ENCODE data around the gene TSPAN4. TPM values are rescaled to one million over a fixed set of nuclear protein-coding genes. Genes with fewer than 3 reads are reported as not detected.

TSPAN4 gene
- total and polyA plus RNA-seq, 8 donors: 46.9 to 132 (median 73.8) TPM

GRCh38 chr11:855330-855674 is 12.7 kb downstream of the TSPAN4 start:
- no peak for DNase-seq
- TF ChIP-seq CTCF (IDR thresholded peaks at IDR 0.05): no peak
- peaks cover 0 to 6% of the 10 kb centered on the region in 2 donors for H3K36me3 ChIP-seq
- H3K27ac ChIP-seq: no peak overlapping the region
- intact Hi-C loops (cut with DNase I): no loop called here
- H3K4me1 ChIP-seq: peaks cover 3 to 10% of the 10 kb centered on the region in 2 donors
- no peak for ATAC-seq
- no peaks in the 10 kb centered on the region for H3K9me3 ChIP-seq
- H3K27me3 ChIP-seq: peaks cover 0 to 6% of the 10 kb centered on the region in 2 donors
- no peak overlapping the region for H3K4me3 ChIP-seq

- DNase-seq (no peak), ATAC-seq (no peak)
- Histone ChIP-seq H3K4me1 (peaks cover 3 to 6% of the 10 kb centered on the region in 2 donors), H3K27ac (no peak overlapping the region), H3K9me3 (no peaks in the 10 kb centered on the region), H3K4me3 (no peak overlapping the region), H3K27me3 (peaks cover 0 to under 1% of the 10 kb centered on the region in 2 donors), H3K36me3 (peaks cover 0 to 6% of the 10 kb centered on the region in 2 donors)
- no peak for TF ChIP-seq CTCF (IDR thresholded peaks at IDR 0.05)
- intact Hi-C loops (cut with DNase I): no loop called here
Measured at GRCh38 chr11:855796-856195, 13.1 kb downstream of the TSPAN4 start.

GRCh38 chr11:856397-856796 is 13.7 kb downstream of the TSPAN4 start:
- Histone ChIP-seq H3K36me3 (peaks cover 0 to 6% of the 10 kb centered on the region in 2 donors), H3K27ac (no peak overlapping the region), H3K4me3 (no peak overlapping the region), H3K27me3 (no peaks in the 10 kb centered on the region), H3K9me3 (no peaks in the 10 kb centered on the region), H3K4me1 (peaks cover 3 to 6% of the 10 kb centered on the region in 2 donors)
- intact Hi-C loops (cut with DNase I): no loop called here
- ATAC-seq (no peak), DNase-seq (no peak)
- TF ChIP-seq CTCF (IDR thresholded peaks at IDR 0.05): no peak

- no peak overlapping the region for H3K27ac ChIP-seq
- peaks cover 0 to 13% of the 10 kb centered on the region in 2 donors for H3K36me3 ChIP-seq
- no peak for TF ChIP-seq CTCF (IDR thresholded peaks at IDR 0.05)
- intact Hi-C loops (cut with DNase I): no loop called here
- no peaks in the 10 kb centered on the region for H3K9me3 ChIP-seq
- DNase-seq (no peak), ATAC-seq (no peak)
- peaks cover 3 to 6% of the 10 kb centered on the region in 2 donors for H3K4me1 ChIP-seq
- no peaks in the 10 kb centered on the region for H3K27me3 ChIP-seq
- no peak overlapping the region for H3K4me3 ChIP-seq
Measured at GRCh38 chr11:858053-858761, 15.6 kb downstream of the TSPAN4 start.

GRCh38 chr11:858762-859339 is 16.2 kb downstream of the TSPAN4 start:
- TF ChIP-seq CTCF (IDR thresholded peaks at IDR 0.05): no peak
- intact Hi-C loops (cut with DNase I): no loop called here
- Histone ChIP-seq H3K27ac (no peak overlapping the region), H3K9me3 (no peaks in the 10 kb centered on the region), H3K4me1 (peaks cover 3 to 6% of the 10 kb centered on the region in 2 donors), H3K4me3 (no peak overlapping the region), H3K27me3 (no peaks in the 10 kb centered on the region), H3K36me3 (peaks cover 0 to 19% of the 10 kb centered on the region in 2 donors)
- ATAC-seq (no peak), DNase-seq (no peak)
